ENCODE measurements around the gene ACAD8.

DNA sequence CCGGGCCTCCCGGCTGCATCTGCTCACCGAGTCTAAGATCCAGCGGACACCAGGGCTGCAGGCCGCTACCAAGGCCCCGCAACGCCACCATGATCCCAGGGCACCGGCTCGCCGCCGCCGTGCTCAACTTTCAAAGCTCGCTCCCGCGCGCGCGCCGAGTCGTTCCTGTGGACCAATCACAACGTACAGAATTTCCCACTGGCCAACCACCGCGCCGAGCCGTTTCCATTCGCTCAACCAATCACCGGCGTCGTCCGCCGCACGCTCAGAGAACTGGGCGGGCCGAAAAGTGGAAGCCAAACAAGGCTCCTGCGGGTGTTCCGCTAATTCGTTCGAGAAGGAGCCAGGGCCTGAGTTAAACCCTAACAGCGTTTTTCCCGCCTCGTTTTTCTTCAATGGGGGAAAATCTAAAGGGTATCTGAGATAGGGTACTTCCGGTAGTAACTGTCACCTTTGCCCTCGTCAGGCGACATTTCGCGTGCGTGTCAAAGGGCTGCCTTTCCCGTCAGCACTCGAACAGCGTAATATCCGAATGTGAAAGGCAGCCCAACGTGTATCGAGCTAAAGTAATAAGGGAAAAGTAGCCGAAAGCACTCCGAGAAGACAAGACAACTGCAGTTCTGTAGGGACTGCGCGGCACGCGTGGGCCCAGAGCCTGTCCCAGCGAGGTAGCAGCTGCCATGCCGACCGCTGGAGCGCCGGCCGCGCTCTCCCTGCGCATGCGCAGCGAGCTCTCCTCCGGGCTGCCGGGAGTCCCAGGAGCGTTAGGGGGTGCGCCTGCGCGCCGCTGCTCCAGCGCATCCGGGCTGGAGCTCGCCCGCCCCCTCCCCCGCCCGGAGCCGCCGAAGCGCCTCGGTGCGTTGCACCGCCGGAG lies 29.3 kb upstream of the ACAD8 start, which contains the start of the genes NCAPD3 and VPS26B:
- TF ChIP-seq, protein P1, sequence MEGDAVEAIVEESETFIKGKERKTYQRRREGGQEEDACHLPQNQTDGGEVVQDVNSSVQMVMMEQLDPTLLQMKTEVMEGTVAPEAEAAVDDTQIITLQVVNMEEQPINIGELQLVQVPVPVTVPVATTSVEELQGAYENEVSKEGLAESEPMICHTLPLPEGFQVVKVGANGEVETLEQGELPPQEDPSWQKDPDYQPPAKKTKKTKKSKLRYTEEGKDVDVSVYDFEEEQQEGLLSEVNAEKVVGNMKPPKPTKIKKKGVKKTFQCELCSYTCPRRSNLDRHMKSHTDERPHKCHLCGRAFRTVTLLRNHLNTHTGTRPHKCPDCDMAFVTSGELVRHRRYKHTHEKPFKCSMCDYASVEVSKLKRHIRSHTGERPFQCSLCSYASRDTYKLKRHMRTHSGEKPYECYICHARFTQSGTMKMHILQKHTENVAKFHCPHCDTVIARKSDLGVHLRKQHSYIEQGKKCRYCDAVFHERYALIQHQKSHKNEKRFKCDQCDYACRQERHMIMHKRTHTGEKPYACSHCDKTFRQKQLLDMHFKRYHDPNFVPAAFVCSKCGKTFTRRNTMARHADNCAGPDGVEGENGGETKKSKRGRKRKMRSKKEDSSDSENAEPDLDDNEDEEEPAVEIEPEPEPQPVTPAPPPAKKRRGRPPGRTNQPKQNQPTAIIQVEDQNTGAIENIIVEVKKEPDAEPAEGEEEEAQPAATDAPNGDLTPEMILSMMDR (conservative IDR thresholded peaks at IDR 0.05; ENCODE audit: low read length), result no peak
- no peak for TF ChIP-seq EZH2phosphoT487 (IDR thresholded peaks at IDR 0.05; ENCODE audit: borderline replicate concordance)
